Suprapubic skin (tissue), 4 donors: ENCODE results near the gene PMF1. TPM values are rescaled to one million over a fixed set of nuclear protein-coding genes. Genes with fewer than 3 reads are reported as not detected.

ENCODE experiments used
- DNase-seq, 2 donors: peaks; one replicate each; pipeline ENCODE4 v3.0.0-alpha.2; 2019; ENCODE audit warnings: low spot score in 2 of 2
- H3K27ac ChIP-seq: fragments of 200-600 bp; sonication (generic); one replicate; pipeline ENCODE4 v1.5.1; 2019
- H3K27me3 ChIP-seq: fragments of 200-600 bp; sonication (generic); one replicate; pipeline ENCODE4 v1.5.1; 2019
- H3K36me3 ChIP-seq: fragments of 200-600 bp; sonication (generic); one replicate; pipeline ENCODE4 v1.5.1; 2019
- H3K4me1 ChIP-seq: fragments of 200-600 bp; sonication (generic); one replicate; pipeline ENCODE4 v1.5.1; 2019
- H3K4me3 ChIP-seq: fragments of 200-600 bp; sonication (generic); one replicate; pipeline ENCODE4 v1.5.1; 2019; ENCODE audit warnings: mild to moderate bottlenecking
- H3K9me3 ChIP-seq: fragments of 200-600 bp; sonication (generic); one replicate; pipeline ENCODE4 v1.5.1; 2019
- EP300 ChIP-seq: sonication (generic); formaldehyde crosslinking; IDR thresholded peaks from one replicate; pipeline ENCODE4 v1.6.1; 2017; ENCODE audit warnings: antibody characterized with exemption
- POLR2A ChIP-seq, 2 donors: fragments of 450-650 bp; IDR thresholded peaks; one replicate each; pipeline ENCODE4 v1.6.1; 2017; ENCODE audit warnings: antibody characterized with exemption in 2 of 2, mild to moderate bottlenecking in 2 of 2, moderate library complexity in 2 of 2
- POLR2AphosphoS5 ChIP-seq, 3 donors: sonication (generic); formaldehyde crosslinking; IDR thresholded peaks; one replicate each; pipeline ENCODE4 v1.6.1; 2017; ENCODE audit warnings: antibody characterized with exemption in 3 of 3
- WGBS: methylation state at CpG from one replicate; pipeline ENCODE4 v1.1.5; 2018; 5-methylcytosine and 5-hydroxymethylcytosine counted together
- total RNA-seq, 4 donors: library from RNA; depleted of rRNA; stranded (reverse); fragments of >200 nt; gene quantifications; one replicate each; pipeline ENCODE4 v1.1.0, GENCODE V29; 2016
- TF ChIP-seq, protein P1 (sequence below), 2 donors: fragments of 200-600 bp in 1 of 2; fragments of 450-650 bp in 1 of 2; sonication (generic) in 1 of 2; IDR thresholded peaks; one replicate each; pipeline ENCODE4 v1.5.1; 2016 to 2019; ENCODE audit warnings: antibody characterized with exemption in 2 of 2, mild to moderate bottlenecking in 1 of 2, moderate library complexity in 1 of 2

PMF1 gene
- total RNA-seq, 4 donors from 2014 or later, result 42.7 to 74.3 (median 70.1) TPM

GRCh38 chr1:156257711-156258110, 44.9 kb downstream of the PMF1 start:
- DNase-seq, result no peak
- H3K4me1 ChIP-seq, result peaks cover 7% of the 10 kb centered on the region
- WGBS, result 52% methylated on average over 2 of the region's 2 CpGs

DNA sequence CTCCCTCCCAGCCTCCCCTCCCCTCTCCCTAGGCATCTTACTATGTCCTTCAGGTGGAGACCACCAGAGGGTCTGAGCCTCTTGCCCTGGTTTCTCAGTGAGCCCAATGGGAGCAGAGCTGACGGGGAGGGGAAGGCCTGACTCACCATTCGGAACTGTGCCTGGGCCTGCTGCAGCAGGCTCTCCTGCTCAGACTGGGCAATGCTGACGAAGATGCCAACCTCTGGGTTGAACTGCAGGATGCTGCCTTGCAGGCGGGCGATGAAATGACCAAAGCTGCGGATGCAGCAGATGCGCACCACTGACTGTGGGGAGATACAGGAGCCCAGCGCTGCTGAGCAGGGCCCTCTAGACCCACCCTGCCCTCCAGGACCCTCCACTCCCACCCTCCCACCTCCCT, 46.1 kb downstream of the PMF1 start:
- peaks cover 89% of the 10 kb centered on the region for H3K36me3 ChIP-seq
- WGBS, result 62% methylated on average over 7 of the region's 8 CpGs
- no peak overlapping the region for H3K27ac ChIP-seq

More at GRCh38 chr1:156257711-156258110, 44.9 kb downstream of the PMF1 start:
- TF ChIP-seq POLR2A (IDR thresholded peaks at IDR 0.05) (no peak), EP300 (no peak), POLR2AphosphoS5 (IDR thresholded peaks at IDR 0.05) (no peak)
- TF ChIP-seq, protein P1, sequence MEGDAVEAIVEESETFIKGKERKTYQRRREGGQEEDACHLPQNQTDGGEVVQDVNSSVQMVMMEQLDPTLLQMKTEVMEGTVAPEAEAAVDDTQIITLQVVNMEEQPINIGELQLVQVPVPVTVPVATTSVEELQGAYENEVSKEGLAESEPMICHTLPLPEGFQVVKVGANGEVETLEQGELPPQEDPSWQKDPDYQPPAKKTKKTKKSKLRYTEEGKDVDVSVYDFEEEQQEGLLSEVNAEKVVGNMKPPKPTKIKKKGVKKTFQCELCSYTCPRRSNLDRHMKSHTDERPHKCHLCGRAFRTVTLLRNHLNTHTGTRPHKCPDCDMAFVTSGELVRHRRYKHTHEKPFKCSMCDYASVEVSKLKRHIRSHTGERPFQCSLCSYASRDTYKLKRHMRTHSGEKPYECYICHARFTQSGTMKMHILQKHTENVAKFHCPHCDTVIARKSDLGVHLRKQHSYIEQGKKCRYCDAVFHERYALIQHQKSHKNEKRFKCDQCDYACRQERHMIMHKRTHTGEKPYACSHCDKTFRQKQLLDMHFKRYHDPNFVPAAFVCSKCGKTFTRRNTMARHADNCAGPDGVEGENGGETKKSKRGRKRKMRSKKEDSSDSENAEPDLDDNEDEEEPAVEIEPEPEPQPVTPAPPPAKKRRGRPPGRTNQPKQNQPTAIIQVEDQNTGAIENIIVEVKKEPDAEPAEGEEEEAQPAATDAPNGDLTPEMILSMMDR (IDR thresholded peaks at IDR 0.05), result no peak
- Histone ChIP-seq H3K27me3 (no peaks in the 10 kb centered on the region), H3K4me3 (no peak overlapping the region), H3K9me3 (no peaks in the 10 kb centered on the region), H3K27ac (no peak overlapping the region), H3K36me3 (peaks cover 92% of the 10 kb centered on the region)

GRCh38 chr1:156259805-156260204, 47.0 kb downstream of the PMF1 start:
- Histone ChIP-seq H3K27ac (no peak overlapping the region), H3K27me3 (no peaks in the 10 kb centered on the region), H3K36me3 (peaks cover 90% of the 10 kb centered on the region), H3K4me3 (no peak overlapping the region), H3K9me3 (no peaks in the 10 kb centered on the region), H3K4me1 (peaks cover 13% of the 10 kb centered on the region)
- WGBS, result 85% methylated on average over 3 of the region's 3 CpGs
- no peak for DNase-seq
- TF ChIP-seq POLR2A (IDR thresholded peaks at IDR 0.05), result no peak
- TF ChIP-seq, protein P1 (IDR thresholded peaks at IDR 0.05), result no peak
- no peak for TF ChIP-seq EP300
- no peak for TF ChIP-seq POLR2AphosphoS5 (IDR thresholded peaks at IDR 0.05)

More for the DNA sequence above, 46.1 kb downstream of the PMF1 start:
- Histone ChIP-seq H3K9me3 (no peaks in the 10 kb centered on the region), H3K4me3 (no peak overlapping the region), H3K4me1 (peaks cover 13% of the 10 kb centered on the region), H3K27me3 (no peaks in the 10 kb centered on the region)
- TF ChIP-seq POLR2A (IDR thresholded peaks at IDR 0.05) (no peak), POLR2AphosphoS5 (IDR thresholded peaks at IDR 0.05) (no peak), EP300 (no peak)
- TF ChIP-seq, protein P1 (IDR thresholded peaks at IDR 0.05), result no peak
- no peak for DNase-seq

GRCh38 chr1:156260896-156261295, 48.1 kb downstream of the PMF1 start:
- H3K9me3 ChIP-seq, result no peaks in the 10 kb centered on the region
- H3K4me3 ChIP-seq, result no peak overlapping the region
- 73% methylated on average over 2 of the region's 2 CpGs for WGBS
- H3K27ac ChIP-seq, result no peak overlapping the region
- peaks cover 13% of the 10 kb centered on the region for H3K4me1 ChIP-seq
- no peaks in the 10 kb centered on the region for H3K27me3 ChIP-seq
- peaks cover 93% of the 10 kb centered on the region for H3K36me3 ChIP-seq
- TF ChIP-seq POLR2A (IDR thresholded peaks at IDR 0.05), result no peak
- TF ChIP-seq EP300, result no peak
- TF ChIP-seq, protein P1 (IDR thresholded peaks at IDR 0.05), result no peak
- TF ChIP-seq POLR2AphosphoS5 (IDR thresholded peaks at IDR 0.05), result no peak
- DNase-seq, result no peak

GRCh38 chr1:156262461-156263287, 49.9 kb downstream of the PMF1 start:
- no peaks in the 10 kb centered on the region for H3K27me3 ChIP-seq
- H3K36me3 ChIP-seq, result peaks cover 94% of the 10 kb centered on the region
- H3K4me3 ChIP-seq, result no peak overlapping the region
- no peaks in the 10 kb centered on the region for H3K9me3 ChIP-seq
- WGBS, result 54% methylated on average over 9 of the region's 9 CpGs
- peaks cover 13% of the 10 kb centered on the region for H3K4me1 ChIP-seq
- no peak for TF ChIP-seq POLR2A (IDR thresholded peaks at IDR 0.05)
- TF ChIP-seq POLR2AphosphoS5 (IDR thresholded peaks at IDR 0.05), result peak in 1 of 3 donors; percentile 35
- TF ChIP-seq, protein P1 (IDR thresholded peaks at IDR 0.05), result no peak
- DNase-seq, result no peak
- H3K27ac ChIP-seq, result peak overlapping the region; percentile 45
